ENCODE data around the gene F11R. TPM values are rescaled to one million over a fixed set of nuclear protein-coding genes. Genes with fewer than 3 reads are reported as not detected.

The F11R gene
- total RNA-seq, 4 donors from 2014 or later = 4.5 to 28.2 (median 9.9) TPM

- WGBS, 2 donors (ENCODE audit: low coverage in 1 of 2) = 86 to 94% methylated on average over 3 to 5 of the region's 7 CpGs
- ATAC-seq = no peak
- H3K27ac ChIP-seq = no peak overlapping the region
- no peaks in the 10 kb centered on the region for H3K36me3 ChIP-seq
- no peak overlapping the region for H3K4me3 ChIP-seq
- H3K27me3 ChIP-seq = no peaks in the 10 kb centered on the region
- TF ChIP-seq POLR2A (IDR thresholded peaks at IDR 0.05) (no peak), POLR2AphosphoS5 (IDR thresholded peaks at IDR 0.05) (no peak), EP300 (IDR thresholded peaks at IDR 0.05) (no peak), CTCF (IDR thresholded peaks at IDR 0.05) (no peak)
- H3K4me1 ChIP-seq = peaks cover 0 to 6% (median 0%) of the 10 kb centered on the region in 3 donors
- H3K9me3 ChIP-seq = no peaks in the 10 kb centered on the region
These were observed 11.2 kb downstream of the F11R start for GRCh38 chr1:161009602-161010211.

- TF ChIP-seq POLR2A (IDR thresholded peaks at IDR 0.05) = no peak
- TF ChIP-seq POLR2AphosphoS5 (IDR thresholded peaks at IDR 0.05) = no peak
- no peak for TF ChIP-seq CTCF (IDR thresholded peaks at IDR 0.05)
- TF ChIP-seq EP300 (IDR thresholded peaks at IDR 0.05) = no peak
- Histone ChIP-seq H3K9me3 (no peaks in the 10 kb centered on the region), H3K27ac (no peak overlapping the region), H3K36me3 (no peaks in the 10 kb centered on the region), H3K27me3 (no peaks in the 10 kb centered on the region), H3K4me3 (no peak overlapping the region), H3K4me1 (peaks cover 0 to 6% (median 0%) of the 10 kb centered on the region in 3 donors)
- no peak for ATAC-seq
- WGBS, 2 donors (ENCODE audit: low coverage in 1 of 2) = 77 to 92% methylated on average over 3 to 4 of the region's 4 CpGs
These were observed 12.0 kb downstream of the F11R start for GRCh38 chr1:161008869-161009510.

GRCh38 chr1:161007369-161007768 lies 13.6 kb downstream of the F11R start:
- TF ChIP-seq POLR2AphosphoS5 (IDR thresholded peaks at IDR 0.05) (no peak), POLR2A (IDR thresholded peaks at IDR 0.05) (no peak)
- H3K4me3 ChIP-seq = no peak overlapping the region
- H3K27me3 ChIP-seq = no peaks in the 10 kb centered on the region
- 90 to 100% methylated on average over 2 of the region's 2 CpGs for WGBS, 2 donors (ENCODE audit: low coverage in 1 of 2)
- no peaks in the 10 kb centered on the region for H3K9me3 ChIP-seq
- H3K4me1 ChIP-seq = no peaks in the 10 kb centered on the region
- no peaks in the 10 kb centered on the region for H3K36me3 ChIP-seq
- H3K27ac ChIP-seq = no peak overlapping the region
- ATAC-seq = no peak

GRCh38 chr1:161006563-161006962 lies 14.4 kb downstream of the F11R start:
- TF ChIP-seq CTCF (IDR thresholded peaks at IDR 0.05) = no peak
- no peak for TF ChIP-seq POLR2A (IDR thresholded peaks at IDR 0.05)
- no peak for TF ChIP-seq POLR2AphosphoS5 (IDR thresholded peaks at IDR 0.05)
- no peak for TF ChIP-seq EP300 (IDR thresholded peaks at IDR 0.05)
- WGBS, 2 donors (ENCODE audit: low coverage in 1 of 2) = 87 to 95% methylated on average over 4 of the region's 8 CpGs
- H3K4me3 ChIP-seq = no peak overlapping the region
- H3K36me3 ChIP-seq = no peaks in the 10 kb centered on the region
- no peak overlapping the region for H3K27ac ChIP-seq
- no peaks in the 10 kb centered on the region for H3K27me3 ChIP-seq
- ATAC-seq = no peak
- no peaks in the 10 kb centered on the region for H3K9me3 ChIP-seq
- no peaks in the 10 kb centered on the region for H3K4me1 ChIP-seq

- Histone ChIP-seq H3K4me3 (no peak overlapping the region), H3K27ac (no peak overlapping the region), H3K9me3 (no peaks in the 10 kb centered on the region), H3K36me3 (peaks cover 0 to 32% of the 10 kb centered on the region in 2 donors), H3K27me3 (no peaks in the 10 kb centered on the region), H3K4me1 (no peaks in the 10 kb centered on the region)
- no peak for ATAC-seq
- WGBS, 2 donors (ENCODE audit: low coverage in 1 of 2) = 20 to 39% methylated on average over 3 to 5 of the region's 5 CpGs
- no peak for TF ChIP-seq CTCF (IDR thresholded peaks at IDR 0.05)
- TF ChIP-seq EP300 (IDR thresholded peaks at IDR 0.05) = no peak
- TF ChIP-seq POLR2AphosphoS5 (IDR thresholded peaks at IDR 0.05) = no peak
- no peak for TF ChIP-seq POLR2A (IDR thresholded peaks at IDR 0.05)
These were observed 19.4 kb downstream of the F11R start for GRCh38 chr1:161001525-161001924.
